ENCODE measurements around the gene TMC7.

DNA sequence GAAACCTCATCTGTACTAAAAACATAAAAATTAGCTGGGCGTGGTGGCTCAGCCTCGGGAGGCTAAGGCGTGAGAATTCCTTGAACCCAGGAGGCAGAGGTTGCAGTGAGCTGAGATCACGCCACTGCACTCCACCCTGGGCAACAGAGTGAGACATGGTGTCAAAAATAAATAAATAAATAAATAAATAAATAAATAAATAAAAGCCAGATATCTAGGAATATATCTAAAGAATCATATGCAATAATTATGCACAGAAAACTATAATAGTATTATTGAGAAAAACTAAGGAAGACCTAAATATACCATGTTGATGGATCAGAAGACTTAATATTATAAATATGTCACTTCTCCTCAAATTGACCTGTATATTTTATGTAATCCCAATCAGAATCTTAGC is 37.0 kb downstream of the TMC7 start:
- TF ChIP-seq CTCF (conservative IDR thresholded peaks at IDR 0.05; ENCODE audit: low read length), result no peak
- no peak for TF ChIP-seq EZH2phosphoT487 (IDR thresholded peaks at IDR 0.05; ENCODE audit: borderline replicate concordance)

Measured in Loucy (cell line).